Endodermal cell (in vitro differentiated cells): Measurements from ENCODE around the gene OR2A1. TPM values are rescaled to one million over a fixed set of nuclear protein-coding genes. Genes with fewer than 3 reads are reported as not detected.
"Not testable (repeated sequence)": the region's sequence is repeated elsewhere in the genome, so short reads cannot be mapped to it uniquely, and the experiment has no call there.

ENCODE experiments used
- DNase-seq: peaks from one replicate; pipeline ENCODE4 v3.0.0-alpha.2; 2017
- H3K27ac ChIP-seq: 2 replicates; pipeline ENCODE4 v1.5.1; 2013; ENCODE audit warnings: mild to moderate bottlenecking, low read depth, low read length, moderate library complexity
- H3K27me3 ChIP-seq: 2 replicates; pipeline ENCODE4 v1.6.1; 2013; ENCODE audit warnings: mild to moderate bottlenecking, low read length, moderate library complexity; ENCODE audit not compliant: insufficient read depth, control insufficient read depth, poor library complexity, severe bottlenecking
- H3K36me3 ChIP-seq: 2 replicates; pipeline ENCODE4 v1.7.0; 2013; ENCODE audit warnings: mild to moderate bottlenecking, low read length, moderate library complexity; ENCODE audit not compliant: control insufficient read depth, insufficient read depth
- H3K4me1 ChIP-seq: one replicate; pipeline ENCODE4 v1.7.0; 2013; ENCODE audit warnings: low read length; ENCODE audit not compliant: control insufficient read depth, insufficient read depth
- H3K4me3 ChIP-seq: 2 replicates; pipeline ENCODE4 v1.5.1; 2013; ENCODE audit warnings: mild to moderate bottlenecking, low read length, moderate library complexity
- H3K9ac ChIP-seq: 2 replicates; pipeline ENCODE4 v1.6.1; 2013; ENCODE audit warnings: mild to moderate bottlenecking, low read length, moderate library complexity; ENCODE audit not compliant: poor library complexity, severe bottlenecking; ENCODE audit errors: extremely low read depth
- H3K9me3 ChIP-seq: 2 replicates; pipeline ENCODE4 v1.6.1; 2013; ENCODE audit warnings: mild to moderate bottlenecking, low read length, moderate library complexity; ENCODE audit not compliant: control insufficient read depth
- H3K27ac Mint-ChIP-seq: 2 replicates; pipeline ENCODE4 v1.8.0; 2020; ENCODE audit warnings: mixed read lengths
- H3K27me3 Mint-ChIP-seq: 2 replicates; pipeline ENCODE4 v1.8.0; 2021; ENCODE audit warnings: mild to moderate bottlenecking, mixed read lengths; ENCODE audit not compliant: insufficient read depth
- H3K36me3 Mint-ChIP-seq: 2 replicates; pipeline ENCODE4 v1.8.0; 2020; ENCODE audit warnings: low read depth, mixed read lengths
- H3K4me1 Mint-ChIP-seq: 2 replicates; pipeline ENCODE4 v1.8.0; 2020; ENCODE audit warnings: mixed read lengths
- H3K4me3 Mint-ChIP-seq: 2 replicates; pipeline ENCODE4 v1.8.0; 2020; ENCODE audit warnings: mild to moderate bottlenecking, moderate library complexity, mixed read lengths
- H3K9me3 Mint-ChIP-seq: 2 replicates; pipeline ENCODE4 v1.8.0; 2020; ENCODE audit warnings: mild to moderate bottlenecking, mixed read lengths
- WGBS, 2 experiments: methylation state at CpG; one replicate each; pipeline versions ENCODE4 v1.1.5 to v1.1.7; 2013; ENCODE audit warnings: missing lambda C conversion rate in 2 of 2, mixed read lengths in 1 of 2; ENCODE audit not compliant: insufficient coverage in 1 of 2, insufficient read length in 1 of 2; 5-methylcytosine and 5-hydroxymethylcytosine counted together
- total RNA-seq, 2 donors: library from RNA; stranded (reverse); fragmentation: NEBNext Ultra II Directional in 1 of 2; extraction: Animal tissue kit (Norgen Biotek cat#: 25700) in 1 of 2; gene quantifications; 2 replicates in 1 of 2; 3 replicates in 1 of 2; pipeline ENCODE4 v1.2.1, GENCODE V29; 2021

OR2A1 gene
- total RNA-seq, 2 donors from 2014 or later: not detected

DNA sequence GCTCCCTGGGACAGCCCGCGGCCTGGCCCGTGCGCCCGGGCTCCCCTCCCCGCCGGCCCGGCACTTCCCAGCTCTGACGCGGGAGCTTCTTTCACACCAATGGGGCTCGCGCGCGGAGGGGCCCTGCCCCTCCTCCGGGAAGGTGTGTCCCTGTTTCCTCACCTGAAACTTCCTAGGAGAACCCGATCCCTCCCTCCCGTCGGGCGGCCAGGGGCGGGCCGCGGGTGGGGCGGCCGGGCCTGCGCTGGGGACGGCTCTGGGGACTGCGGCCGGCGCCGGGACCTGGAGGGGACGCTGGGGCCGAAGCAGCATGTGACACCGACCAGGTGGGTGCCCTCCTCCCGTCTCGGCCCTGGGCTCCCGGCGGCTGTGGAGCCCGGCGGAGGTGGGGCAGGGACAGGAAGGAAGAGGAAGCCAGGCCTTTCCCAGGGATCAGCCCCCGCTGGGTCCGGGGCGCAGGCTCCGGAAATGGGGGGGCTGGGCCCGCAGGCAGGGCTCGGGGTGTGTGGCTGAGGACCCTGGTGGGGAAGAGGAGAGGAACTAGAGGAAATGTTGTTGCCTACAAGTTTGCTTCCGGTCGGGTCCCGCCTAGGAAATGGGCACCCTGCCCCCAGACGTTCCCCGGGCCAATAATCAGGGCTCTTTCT, 43.1 kb downstream of the OR2A1 start, which contains the start of gene ARHGEF5:
ARHGEF5 (plus strand) TSS at position 227 of the 647 bp plus-strand sequence. CDS start 7,268 bp downstream, outside the sequence.
- not testable (repeated sequence) for H3K4me3 ChIP-seq, H3K36me3 Mint-ChIP-seq, H3K9me3 ChIP-seq, H3K4me1 Mint-ChIP-seq, H3K27ac ChIP-seq, H3K27me3 ChIP-seq, H3K36me3 ChIP-seq, H3K9ac ChIP-seq, H3K9me3 Mint-ChIP-seq, H3K4me1 ChIP-seq, DNase-seq, H3K27me3 Mint-ChIP-seq
- WGBS, 2 experiments: no CpG with 5 or more reads among the region's 50 CpGs
- Mint-ChIP-seq H3K4me3 (peak within 1 kb of the TSS; percentile 80), H3K27ac (peak within 1 kb of the TSS; percentile 95)

- not testable (repeated sequence) for H3K9me3 Mint-ChIP-seq, H3K9ac ChIP-seq, H3K27ac Mint-ChIP-seq, H3K4me1 ChIP-seq, H3K27ac ChIP-seq, H3K36me3 ChIP-seq, H3K36me3 Mint-ChIP-seq, H3K4me3 Mint-ChIP-seq, DNase-seq, H3K27me3 ChIP-seq, H3K9me3 ChIP-seq, H3K4me3 ChIP-seq, H3K27me3 Mint-ChIP-seq, H3K4me1 Mint-ChIP-seq
- no CpG with 5 or more reads among the region's 6 CpGs for WGBS, 2 experiments
Measured at GRCh38 chr7:144356185-144356584, 44.0 kb downstream of the OR2A1 start.

DNA sequence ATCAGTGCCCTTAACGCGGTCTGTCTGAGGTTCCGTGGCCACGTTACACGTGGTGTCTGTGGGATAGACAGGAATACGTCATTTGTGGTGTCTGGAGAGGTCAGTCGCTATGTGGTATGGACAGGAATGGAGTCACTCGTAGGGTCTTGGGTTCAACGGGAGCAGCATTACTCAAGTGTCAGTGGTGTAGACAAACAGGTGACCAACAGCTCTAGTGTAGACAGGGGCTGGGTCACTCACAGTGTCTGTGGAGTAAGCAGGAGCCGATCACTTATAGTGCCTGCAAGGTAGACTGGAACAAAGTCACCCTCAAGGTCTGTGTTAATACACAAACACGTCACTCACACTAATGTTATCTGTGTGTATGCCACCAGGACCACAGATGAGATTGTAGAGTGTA, 44.6 kb downstream of the OR2A1 start:
- H3K4me1 Mint-ChIP-seq, H3K36me3 ChIP-seq, H3K4me3 Mint-ChIP-seq, H3K27me3 Mint-ChIP-seq, H3K9me3 ChIP-seq, DNase-seq, H3K27ac Mint-ChIP-seq, H3K9ac ChIP-seq, H3K4me3 ChIP-seq, H3K9me3 Mint-ChIP-seq, H3K27me3 ChIP-seq, H3K27ac ChIP-seq, H3K4me1 ChIP-seq, H3K36me3 Mint-ChIP-seq: not testable (repeated sequence)
- WGBS, 2 experiments: no CpG with 5 or more reads among the region's 11 CpGs

DNA sequence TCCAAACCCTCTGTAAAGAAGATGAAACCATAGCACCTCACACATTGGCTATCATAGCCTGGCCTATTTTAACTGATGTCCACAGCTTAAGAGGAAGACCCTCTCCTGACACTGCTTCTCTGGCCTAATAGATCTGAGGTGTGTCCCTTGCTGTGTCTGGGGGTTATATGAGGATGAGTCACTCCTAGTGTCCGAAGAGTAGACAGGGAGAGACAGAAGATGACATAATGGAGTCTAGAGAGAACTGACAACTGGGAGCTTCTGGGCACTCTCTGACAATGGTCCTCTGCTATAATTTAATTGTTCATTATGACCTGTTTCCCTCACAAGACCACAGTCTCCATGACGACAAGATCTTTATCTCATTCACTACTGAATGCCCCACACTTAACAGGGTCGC, 49.8 kb downstream of the OR2A1 start:
- not testable (repeated sequence) for H3K9me3 Mint-ChIP-seq, H3K4me3 Mint-ChIP-seq, H3K4me1 ChIP-seq

GRCh38 chr7:144365523-144365922, 53.3 kb downstream of the OR2A1 start:
- not testable (repeated sequence) for H3K4me1 Mint-ChIP-seq, H3K27ac ChIP-seq, DNase-seq, H3K36me3 Mint-ChIP-seq, H3K9ac ChIP-seq, H3K9me3 Mint-ChIP-seq, H3K4me1 ChIP-seq, H3K4me3 Mint-ChIP-seq, H3K4me3 ChIP-seq, H3K27me3 Mint-ChIP-seq, H3K27me3 ChIP-seq, H3K36me3 ChIP-seq, H3K27ac Mint-ChIP-seq, H3K9me3 ChIP-seq
- WGBS, 2 experiments: no CpG with 5 or more reads among the region's 6 CpGs

More for the DNA sequence above, 49.8 kb downstream of the OR2A1 start:
- not testable (repeated sequence) for H3K9ac ChIP-seq, H3K27me3 Mint-ChIP-seq, H3K27me3 ChIP-seq, H3K9me3 ChIP-seq, H3K4me1 Mint-ChIP-seq, H3K4me3 ChIP-seq, H3K27ac Mint-ChIP-seq, H3K27ac ChIP-seq, H3K36me3 Mint-ChIP-seq, H3K36me3 ChIP-seq, DNase-seq
- WGBS, 2 experiments: no CpG with 5 or more reads among the region's 3 CpGs

DNA sequence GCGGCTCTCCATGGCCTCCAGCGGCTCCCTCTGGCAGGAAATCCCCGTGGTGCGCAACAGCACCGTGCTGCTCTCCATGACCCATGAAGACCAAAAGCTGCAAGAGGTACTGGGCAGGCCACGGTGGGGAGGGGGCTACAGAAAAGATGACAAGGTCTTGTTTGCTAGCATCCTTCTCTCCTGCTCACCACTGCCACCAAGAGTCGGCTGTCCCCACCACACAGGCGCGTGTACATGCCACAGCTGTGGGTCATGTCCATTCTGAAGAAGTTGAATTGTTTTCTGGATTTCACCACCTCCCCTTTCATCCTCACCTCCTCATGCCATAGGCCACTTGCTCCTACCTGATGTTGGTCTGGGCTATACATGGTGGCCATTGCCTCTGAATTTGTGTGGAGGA, 55.0 kb downstream of the OR2A1 start:
- H3K4me1 ChIP-seq, H3K27ac ChIP-seq, H3K36me3 ChIP-seq, H3K9me3 Mint-ChIP-seq, H3K27me3 Mint-ChIP-seq, H3K9me3 ChIP-seq, H3K27ac Mint-ChIP-seq, H3K9ac ChIP-seq, H3K4me3 ChIP-seq, H3K27me3 ChIP-seq, DNase-seq, H3K4me3 Mint-ChIP-seq, H3K4me1 Mint-ChIP-seq, H3K36me3 Mint-ChIP-seq: not testable (repeated sequence)
- no CpG with 5 or more reads among the region's 9 CpGs for WGBS, 2 experiments

DNA sequence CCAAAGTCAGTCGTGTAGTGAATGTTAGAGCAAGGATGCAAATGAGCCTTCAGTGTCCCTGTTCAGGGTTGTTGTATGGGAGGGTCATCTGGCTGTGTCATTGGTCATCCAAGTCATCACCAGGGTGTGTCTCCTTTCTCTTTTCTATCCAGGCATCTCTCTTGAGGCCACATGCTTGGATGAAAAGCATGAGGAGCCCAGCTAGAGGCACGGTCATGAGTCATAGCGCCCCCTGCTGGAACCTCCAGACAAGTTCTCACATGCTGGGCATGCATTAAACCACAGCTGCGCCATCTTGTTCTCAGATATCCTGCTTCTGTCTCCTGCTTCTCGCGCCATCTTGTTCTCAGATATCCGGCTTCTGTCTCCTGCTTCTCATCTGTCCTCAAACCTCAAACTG, 57.0 kb downstream of the OR2A1 start:
- H3K9ac ChIP-seq, H3K27ac ChIP-seq, H3K27me3 Mint-ChIP-seq, DNase-seq, H3K9me3 Mint-ChIP-seq, H3K4me1 Mint-ChIP-seq, H3K4me1 ChIP-seq, H3K36me3 ChIP-seq, H3K27me3 ChIP-seq, H3K4me3 Mint-ChIP-seq, H3K4me3 ChIP-seq, H3K27ac Mint-ChIP-seq, H3K36me3 Mint-ChIP-seq, H3K9me3 ChIP-seq: not testable (repeated sequence)
- 93% methylated on average over 4 of the region's 7 CpGs; no CpG with 5 or more reads in 1 of the 2 experiments for WGBS, 2 experiments
